SK-N-SH treated with all-trans-retinoic acid at 6 μM for 48 hours (cell line): ENCODE measurements around the gene PEAR1.

Experiments
- ATAC-seq: fragments of 200-7000 bp; cut with Tn5 transposase; 3 replicates; pipeline ENCODE4 v1.9.1; 2020; ENCODE audit warnings: mild to moderate bottlenecking, moderate library complexity
- ARNTL ChIP-seq: fragments of 450-650 bp; formaldehyde crosslinking; IDR thresholded peaks from 2 replicates; pipeline ENCODE4 v1.5.0; 2020; ENCODE audit warnings: low read depth, mild to moderate bottlenecking, moderate library complexity, borderline replicate concordance
- BACH2 ChIP-seq: fragments of 250-450 bp; sonication (Bioruptor Pico); IDR thresholded peaks from 2 replicates; pipeline ENCODE4 v1.9.0; 2021; ENCODE audit warnings: mild to moderate bottlenecking, borderline replicate concordance
- GLIS3 ChIP-seq: fragments of 250-450 bp; sonication (Bioruptor Pico); IDR thresholded peaks from 2 replicates; pipeline ENCODE4 v1.5.0; 2020; ENCODE audit warnings: mild to moderate bottlenecking, moderate library complexity
- ISL1 ChIP-seq: fragments of 250-450 bp; sonication (Bioruptor Pico); IDR thresholded peaks from 2 replicates; pipeline ENCODE4 v2.1.2; 2022; ENCODE audit warnings: mild to moderate bottlenecking, moderate library complexity
- OSR1 ChIP-seq: fragments of 250-450 bp; sonication (Bioruptor Pico); IDR thresholded peaks from 2 replicates; pipeline ENCODE4 v1.8.0; 2022; ENCODE audit warnings: moderate library complexity, mild to moderate bottlenecking, inconsistent platforms
- PPARA ChIP-seq: fragments of 250-450 bp; sonication (Bioruptor Pico); IDR thresholded peaks from 2 replicates; pipeline ENCODE4 v1.5.0; 2020; ENCODE audit warnings: mild to moderate bottlenecking, borderline replicate concordance
- RARB ChIP-seq: fragments of 250-450 bp; sonication (Bioruptor Pico); IDR thresholded peaks from 2 replicates; pipeline ENCODE4 v1.8.0; 2021; ENCODE audit warnings: mild to moderate bottlenecking, moderate library complexity
- SNAI2 ChIP-seq: fragments of 250-450 bp; sonication (Bioruptor Pico); IDR thresholded peaks from 2 replicates; pipeline ENCODE4 v1.5.0; 2020; ENCODE audit warnings: mild to moderate bottlenecking, moderate library complexity
- TCF4 ChIP-seq: fragments of 250-450 bp; sonication (Bioruptor Pico); IDR thresholded peaks from 2 replicates; pipeline ENCODE4 v1.8.0; 2021; ENCODE audit warnings: mild to moderate bottlenecking, moderate library complexity, borderline replicate concordance
- TOX ChIP-seq: fragments of 250-450 bp; sonication (Bioruptor Pico); IDR thresholded peaks from 2 replicates; pipeline ENCODE4 v1.8.0; 2021; ENCODE audit warnings: mild to moderate bottlenecking, moderate library complexity, borderline replicate concordance
- ZC3H10 ChIP-seq: fragments of 250-450 bp; sonication (Bioruptor Pico); IDR thresholded peaks from 2 replicates; pipeline ENCODE4 v1.5.1; 2021; ENCODE audit warnings: mild to moderate bottlenecking, moderate library complexity
- ZFP30 ChIP-seq: fragments of 450-650 bp; formaldehyde crosslinking; IDR thresholded peaks from 2 replicates; pipeline ENCODE4 v1.5.0; 2022; ENCODE audit warnings: mild to moderate bottlenecking, moderate library complexity
- ZNF565 ChIP-seq: fragments of 450-650 bp; formaldehyde crosslinking; conservative IDR thresholded peaks from 2 replicates; pipeline ENCODE4 v1.5.0; 2020; ENCODE audit warnings: low read depth, mild to moderate bottlenecking, moderate library complexity
- ZNF70 ChIP-seq: fragments of 450-650 bp; formaldehyde crosslinking; IDR thresholded peaks from 2 replicates; pipeline ENCODE4 v1.5.0; 2020; ENCODE audit warnings: mild to moderate bottlenecking, moderate library complexity
- ZNF8 ChIP-seq: fragments of 450-650 bp; formaldehyde crosslinking; IDR thresholded peaks from 2 replicates; pipeline ENCODE4 v1.5.0; 2020; ENCODE audit warnings: mild to moderate bottlenecking, moderate library complexity
- TF ChIP-seq, protein P1 (sequence below): fragments of 250-450 bp; sonication (Bioruptor Pico); IDR thresholded peaks from 2 replicates; pipeline ENCODE4 v1.8.0; 2020; ENCODE audit warnings: mild to moderate bottlenecking, moderate library complexity, borderline replicate concordance
- TF ChIP-seq, protein P2 (sequence below): fragments of 250-450 bp; sonication (Bioruptor Pico); IDR thresholded peaks from 2 replicates; pipeline ENCODE4 v1.8.0; 2021; ENCODE audit warnings: low read depth, mild to moderate bottlenecking, moderate library complexity, borderline replicate concordance
- TF ChIP-seq, protein P3 (sequence below): fragments of 250-450 bp; sonication (Bioruptor Pico); IDR thresholded peaks from 2 replicates; pipeline ENCODE4 v1.5.1; 2020; ENCODE audit warnings: low read depth, mild to moderate bottlenecking, moderate library complexity
- TF ChIP-seq, protein P4 (sequence below): fragments of 250-450 bp; sonication (Bioruptor Pico); IDR thresholded peaks from 2 replicates; pipeline ENCODE4 v1.5.0; 2020; ENCODE audit warnings: mild to moderate bottlenecking, moderate library complexity
- TF ChIP-seq, protein P5 (sequence below): fragments of 250-450 bp; sonication (Bioruptor Pico); IDR thresholded peaks from 2 replicates; pipeline ENCODE4 v1.5.1; 2021; ENCODE audit warnings: mild to moderate bottlenecking, moderate library complexity

Gene PEAR1

DNA sequence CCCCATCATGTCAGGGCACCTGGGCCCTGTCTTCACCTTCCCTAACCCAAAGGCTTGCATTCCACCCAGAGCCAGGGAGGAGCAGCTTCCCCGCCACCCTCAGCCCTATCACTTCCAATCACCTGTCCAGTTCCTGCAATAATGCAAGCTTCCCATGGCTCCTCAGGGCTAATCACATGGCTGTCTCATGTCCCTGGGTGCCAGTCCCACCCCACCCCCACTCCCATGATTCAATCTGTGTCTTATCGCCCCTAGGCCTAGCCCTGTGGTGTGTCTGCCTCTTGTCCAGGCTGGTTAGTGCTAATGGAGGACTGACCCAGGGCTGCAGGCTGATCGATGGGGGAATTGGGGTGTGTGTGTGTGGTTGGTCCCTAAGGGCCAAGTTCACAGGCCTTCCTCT is 11.0 kb upstream of the PEAR1 start:
- TF ChIP-seq, protein P1, sequence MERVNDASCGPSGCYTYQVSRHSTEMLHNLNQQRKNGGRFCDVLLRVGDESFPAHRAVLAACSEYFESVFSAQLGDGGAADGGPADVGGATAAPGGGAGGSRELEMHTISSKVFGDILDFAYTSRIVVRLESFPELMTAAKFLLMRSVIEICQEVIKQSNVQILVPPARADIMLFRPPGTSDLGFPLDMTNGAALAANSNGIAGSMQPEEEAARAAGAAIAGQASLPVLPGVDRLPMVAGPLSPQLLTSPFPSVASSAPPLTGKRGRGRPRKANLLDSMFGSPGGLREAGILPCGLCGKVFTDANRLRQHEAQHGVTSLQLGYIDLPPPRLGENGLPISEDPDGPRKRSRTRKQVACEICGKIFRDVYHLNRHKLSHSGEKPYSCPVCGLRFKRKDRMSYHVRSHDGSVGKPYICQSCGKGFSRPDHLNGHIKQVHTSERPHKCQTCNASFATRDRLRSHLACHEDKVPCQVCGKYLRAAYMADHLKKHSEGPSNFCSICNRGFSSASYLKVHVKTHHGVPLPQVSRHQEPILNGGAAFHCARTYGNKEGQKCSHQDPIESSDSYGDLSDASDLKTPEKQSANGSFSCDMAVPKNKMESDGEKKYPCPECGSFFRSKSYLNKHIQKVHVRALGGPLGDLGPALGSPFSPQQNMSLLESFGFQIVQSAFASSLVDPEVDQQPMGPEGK (CRISPR knock-in tag), result no peak
- TF ChIP-seq OSR1, result no peak
- TF ChIP-seq GLIS3, result no peak
- no peak for TF ChIP-seq ZFP30 (CRISPR knock-in tag)
- TF ChIP-seq SNAI2 (CRISPR knock-in tag), result no peak
- TF ChIP-seq ZNF565, result no peak
- no peak for TF ChIP-seq BACH2
- TF ChIP-seq ZNF70 (CRISPR knock-in tag), result no peak
- TF ChIP-seq, protein P2, sequence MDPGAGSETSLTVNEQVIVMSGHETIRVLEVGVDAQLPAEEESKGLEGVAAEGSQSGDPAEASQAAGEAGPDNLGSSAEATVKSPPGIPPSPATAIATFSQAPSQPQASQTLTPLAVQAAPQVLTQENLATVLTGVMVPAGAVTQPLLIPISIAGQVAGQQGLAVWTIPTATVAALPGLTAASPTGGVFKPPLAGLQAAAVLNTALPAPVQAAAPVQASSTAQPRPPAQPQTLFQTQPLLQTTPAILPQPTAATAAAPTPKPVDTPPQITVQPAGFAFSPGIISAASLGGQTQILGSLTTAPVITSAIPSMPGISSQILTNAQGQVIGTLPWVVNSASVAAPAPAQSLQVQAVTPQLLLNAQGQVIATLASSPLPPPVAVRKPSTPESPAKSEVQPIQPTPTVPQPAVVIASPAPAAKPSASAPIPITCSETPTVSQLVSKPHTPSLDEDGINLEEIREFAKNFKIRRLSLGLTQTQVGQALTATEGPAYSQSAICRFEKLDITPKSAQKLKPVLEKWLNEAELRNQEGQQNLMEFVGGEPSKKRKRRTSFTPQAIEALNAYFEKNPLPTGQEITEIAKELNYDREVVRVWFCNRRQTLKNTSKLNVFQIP (CRISPR knock-in tag), result no peak
- TF ChIP-seq, protein P3, sequence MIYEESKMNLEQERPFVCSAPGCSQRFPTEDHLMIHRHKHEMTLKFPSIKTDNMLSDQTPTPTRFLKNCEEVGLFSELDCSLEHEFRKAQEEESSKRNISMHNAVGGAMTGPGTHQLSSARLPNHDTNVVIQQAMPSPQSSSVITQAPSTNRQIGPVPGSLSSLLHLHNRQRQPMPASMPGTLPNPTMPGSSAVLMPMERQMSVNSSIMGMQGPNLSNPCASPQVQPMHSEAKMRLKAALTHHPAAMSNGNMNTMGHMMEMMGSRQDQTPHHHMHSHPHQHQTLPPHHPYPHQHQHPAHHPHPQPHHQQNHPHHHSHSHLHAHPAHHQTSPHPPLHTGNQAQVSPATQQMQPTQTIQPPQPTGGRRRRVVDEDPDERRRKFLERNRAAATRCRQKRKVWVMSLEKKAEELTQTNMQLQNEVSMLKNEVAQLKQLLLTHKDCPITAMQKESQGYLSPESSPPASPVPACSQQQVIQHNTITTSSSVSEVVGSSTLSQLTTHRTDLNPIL (CRISPR knock-in tag), result no peak
- TF ChIP-seq TCF4 (CRISPR knock-in tag), result no peak
- no peak for TF ChIP-seq ISL1 (CRISPR knock-in tag)
- no peak for ATAC-seq

DNA sequence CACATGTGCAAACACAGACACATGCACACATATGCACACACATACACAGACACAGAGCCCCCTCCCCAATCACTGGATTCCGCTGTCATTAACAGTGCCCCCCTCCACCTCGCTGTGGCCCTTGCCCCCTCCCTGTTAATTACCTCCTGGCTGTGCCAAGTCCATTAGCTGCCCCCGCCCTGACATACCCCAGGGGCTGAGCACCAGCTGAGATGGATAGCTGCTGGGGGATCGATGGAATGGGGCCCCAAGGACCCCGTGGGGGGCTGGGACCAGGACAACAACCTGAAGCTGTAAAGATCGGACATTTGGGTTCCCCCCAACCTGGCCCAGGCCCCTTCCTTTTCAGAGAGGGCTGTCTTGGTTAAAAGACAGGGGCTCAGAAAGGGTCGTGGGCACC is 9.6 kb upstream of the PEAR1 start:
- ATAC-seq, result no peak
- TF ChIP-seq, protein P4, sequence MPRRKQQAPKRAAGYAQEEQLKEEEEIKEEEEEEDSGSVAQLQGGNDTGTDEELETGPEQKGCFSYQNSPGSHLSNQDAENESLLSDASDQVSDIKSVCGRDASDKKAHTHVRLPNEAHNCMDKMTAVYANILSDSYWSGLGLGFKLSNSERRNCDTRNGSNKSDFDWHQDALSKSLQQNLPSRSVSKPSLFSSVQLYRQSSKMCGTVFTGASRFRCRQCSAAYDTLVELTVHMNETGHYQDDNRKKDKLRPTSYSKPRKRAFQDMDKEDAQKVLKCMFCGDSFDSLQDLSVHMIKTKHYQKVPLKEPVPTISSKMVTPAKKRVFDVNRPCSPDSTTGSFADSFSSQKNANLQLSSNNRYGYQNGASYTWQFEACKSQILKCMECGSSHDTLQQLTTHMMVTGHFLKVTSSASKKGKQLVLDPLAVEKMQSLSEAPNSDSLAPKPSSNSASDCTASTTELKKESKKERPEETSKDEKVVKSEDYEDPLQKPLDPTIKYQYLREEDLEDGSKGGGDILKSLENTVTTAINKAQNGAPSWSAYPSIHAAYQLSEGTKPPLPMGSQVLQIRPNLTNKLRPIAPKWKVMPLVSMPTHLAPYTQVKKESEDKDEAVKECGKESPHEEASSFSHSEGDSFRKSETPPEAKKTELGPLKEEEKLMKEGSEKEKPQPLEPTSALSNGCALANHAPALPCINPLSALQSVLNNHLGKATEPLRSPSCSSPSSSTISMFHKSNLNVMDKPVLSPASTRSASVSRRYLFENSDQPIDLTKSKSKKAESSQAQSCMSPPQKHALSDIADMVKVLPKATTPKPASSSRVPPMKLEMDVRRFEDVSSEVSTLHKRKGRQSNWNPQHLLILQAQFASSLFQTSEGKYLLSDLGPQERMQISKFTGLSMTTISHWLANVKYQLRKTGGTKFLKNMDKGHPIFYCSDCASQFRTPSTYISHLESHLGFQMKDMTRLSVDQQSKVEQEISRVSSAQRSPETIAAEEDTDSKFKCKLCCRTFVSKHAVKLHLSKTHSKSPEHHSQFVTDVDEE (CRISPR knock-in tag), result no peak
- no peak for TF ChIP-seq ZNF8
- no peak for TF ChIP-seq ZNF565
- TF ChIP-seq ISL1 (CRISPR knock-in tag), result no peak
- TF ChIP-seq, protein P5, sequence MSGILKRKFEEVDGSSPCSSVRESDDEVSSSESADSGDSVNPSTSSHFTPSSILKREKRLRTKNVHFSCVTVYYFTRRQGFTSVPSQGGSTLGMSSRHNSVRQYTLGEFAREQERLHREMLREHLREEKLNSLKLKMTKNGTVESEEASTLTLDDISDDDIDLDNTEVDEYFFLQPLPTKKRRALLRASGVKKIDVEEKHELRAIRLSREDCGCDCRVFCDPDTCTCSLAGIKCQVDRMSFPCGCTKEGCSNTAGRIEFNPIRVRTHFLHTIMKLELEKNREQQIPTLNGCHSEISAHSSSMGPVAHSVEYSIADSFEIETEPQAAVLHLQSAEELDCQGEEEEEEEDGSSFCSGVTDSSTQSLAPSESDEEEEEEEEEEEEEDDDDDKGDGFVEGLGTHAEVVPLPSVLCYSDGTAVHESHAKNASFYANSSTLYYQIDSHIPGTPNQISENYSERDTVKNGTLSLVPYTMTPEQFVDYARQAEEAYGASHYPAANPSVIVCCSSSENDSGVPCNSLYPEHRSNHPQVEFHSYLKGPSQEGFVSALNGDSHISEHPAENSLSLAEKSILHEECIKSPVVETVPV (CRISPR knock-in tag), result no peak
- TF ChIP-seq, protein P1 (CRISPR knock-in tag), result no peak
- no peak for TF ChIP-seq ZNF70 (CRISPR knock-in tag)
- no peak for TF ChIP-seq ARNTL (CRISPR knock-in tag)
- TF ChIP-seq, protein P2 (CRISPR knock-in tag), result no peak
- TF ChIP-seq ZC3H10 (CRISPR knock-in tag), result no peak
- no peak for TF ChIP-seq RARB (CRISPR knock-in tag)
- no peak for TF ChIP-seq TOX
- no peak for TF ChIP-seq PPARA
